ENCODE data around the gene MAX.

DNA sequence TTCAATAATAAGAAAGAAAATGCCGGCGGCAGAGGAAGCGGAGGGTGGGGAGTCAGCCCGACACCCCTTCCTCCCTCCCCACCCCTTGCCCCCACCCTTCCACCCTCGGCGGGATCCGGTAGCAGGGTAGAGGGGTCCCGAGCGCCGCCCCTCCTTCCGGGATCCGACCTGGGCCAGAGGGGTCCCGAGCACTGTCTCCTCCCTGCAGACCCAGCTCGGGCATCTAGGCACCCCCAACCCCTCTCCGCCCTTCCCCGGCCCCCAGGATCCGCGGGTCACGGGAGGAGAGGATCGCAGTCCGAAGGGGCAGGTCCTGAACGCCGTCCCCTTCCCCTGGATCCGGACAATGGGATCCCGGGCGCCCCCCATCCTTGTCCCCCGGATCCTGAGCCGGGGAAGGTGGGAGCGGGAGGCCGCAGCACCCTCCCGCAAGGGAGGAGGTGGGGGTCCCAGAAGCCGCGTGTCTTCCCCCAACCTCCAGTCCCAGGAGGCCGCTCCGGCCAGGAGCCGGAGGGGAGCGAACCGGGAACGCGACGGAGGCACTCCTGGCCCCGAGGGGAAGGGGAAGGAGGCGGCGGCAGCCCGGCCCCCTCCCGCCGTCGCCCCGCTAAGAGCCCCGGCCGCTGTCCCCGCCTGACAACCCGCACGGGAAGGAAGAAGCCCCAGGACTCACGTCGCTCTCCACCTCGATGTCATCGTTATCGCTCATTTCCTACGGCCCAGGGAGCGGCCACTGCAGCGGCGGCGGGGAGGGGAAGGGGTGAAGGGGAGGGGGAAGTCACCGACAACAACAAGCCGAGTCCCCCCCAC, 481 bp downstream of the MAX start:
- TF ChIP-seq, protein P1, sequence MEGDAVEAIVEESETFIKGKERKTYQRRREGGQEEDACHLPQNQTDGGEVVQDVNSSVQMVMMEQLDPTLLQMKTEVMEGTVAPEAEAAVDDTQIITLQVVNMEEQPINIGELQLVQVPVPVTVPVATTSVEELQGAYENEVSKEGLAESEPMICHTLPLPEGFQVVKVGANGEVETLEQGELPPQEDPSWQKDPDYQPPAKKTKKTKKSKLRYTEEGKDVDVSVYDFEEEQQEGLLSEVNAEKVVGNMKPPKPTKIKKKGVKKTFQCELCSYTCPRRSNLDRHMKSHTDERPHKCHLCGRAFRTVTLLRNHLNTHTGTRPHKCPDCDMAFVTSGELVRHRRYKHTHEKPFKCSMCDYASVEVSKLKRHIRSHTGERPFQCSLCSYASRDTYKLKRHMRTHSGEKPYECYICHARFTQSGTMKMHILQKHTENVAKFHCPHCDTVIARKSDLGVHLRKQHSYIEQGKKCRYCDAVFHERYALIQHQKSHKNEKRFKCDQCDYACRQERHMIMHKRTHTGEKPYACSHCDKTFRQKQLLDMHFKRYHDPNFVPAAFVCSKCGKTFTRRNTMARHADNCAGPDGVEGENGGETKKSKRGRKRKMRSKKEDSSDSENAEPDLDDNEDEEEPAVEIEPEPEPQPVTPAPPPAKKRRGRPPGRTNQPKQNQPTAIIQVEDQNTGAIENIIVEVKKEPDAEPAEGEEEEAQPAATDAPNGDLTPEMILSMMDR (IDR thresholded peaks at IDR 0.05) = no peak
- no peak for TF ChIP-seq EZH2 (IDR thresholded peaks at IDR 0.05; ENCODE audit: borderline replicate concordance, insufficient read depth, low read depth, low read length, poor library complexity, severe bottlenecking)
